DOHH2 (cell line): Measurements from ENCODE around the gene PDE4D.

Experiments
- H3F3A ChIP-seq: fragments of 200-600 bp; sonication (generic), shearing (Covaris generic); 2 replicates; pipeline ENCODE4 v1.6.0; 2016; ENCODE audit warnings: antibody characterized with exemption, mild to moderate bottlenecking; ENCODE audit not compliant: control insufficient read depth, insufficient read depth
- H3K27ac ChIP-seq: fragments of 200-600 bp; sonication (generic); 2 replicates; pipeline ENCODE4 v1.5.1; 2014; ENCODE audit warnings: low read depth, mild to moderate bottlenecking, low read length, moderate library complexity
- H3K27me3 ChIP-seq: fragments of 200-600 bp; sonication (generic); 2 replicates; pipeline ENCODE4 v1.6.1; 2014; ENCODE audit warnings: mild to moderate bottlenecking, low read length, mixed read lengths; ENCODE audit not compliant: control insufficient read depth
- H3K36me3 ChIP-seq: fragments of 200-600 bp; sonication (generic); 2 replicates; pipeline ENCODE4 v1.6.1; 2014; ENCODE audit warnings: mild to moderate bottlenecking, low read length, moderate library complexity, mixed read lengths; ENCODE audit not compliant: control insufficient read depth
- H3K4me1 ChIP-seq: fragments of 200-600 bp; sonication (generic); 2 replicates; pipeline ENCODE4 v1.6.1; 2014; ENCODE audit warnings: mild to moderate bottlenecking, low read length, mixed read lengths; ENCODE audit not compliant: control insufficient read depth
- H3K4me2 ChIP-seq: fragments of 200-600 bp; sonication (generic); 2 replicates; pipeline ENCODE4 v1.6.0; 2014; ENCODE audit warnings: mild to moderate bottlenecking, low read length, moderate library complexity
- H3K4me3 ChIP-seq: fragments of 200-600 bp; sonication (generic); 2 replicates; pipeline ENCODE4 v1.5.1; 2014; ENCODE audit warnings: mild to moderate bottlenecking, low read length, mixed read lengths
- H3K79me2 ChIP-seq: fragments of 200-600 bp; sonication (generic); 2 replicates; pipeline ENCODE4 v1.6.1; 2014; ENCODE audit warnings: mild to moderate bottlenecking, low read length, mixed read lengths; ENCODE audit not compliant: control insufficient read depth
- H3K9me2 ChIP-seq: fragments of 200-600 bp; sonication (generic); replicated peaks from 2 replicates; pipeline ENCODE4 v1.6.1; 2014; ENCODE audit warnings: mild to moderate bottlenecking, low read length, mixed read lengths; ENCODE audit not compliant: control insufficient read depth
- H3K9me3 ChIP-seq: fragments of 200-600 bp; sonication (generic); 2 replicates; pipeline ENCODE4 v1.6.1; 2014; ENCODE audit warnings: antibody characterized with exemption, low read length, mixed read lengths; ENCODE audit not compliant: control insufficient read depth, insufficient read depth
- H4K20me1 ChIP-seq: fragments of 200-600 bp; sonication (generic); 2 replicates; pipeline ENCODE4 v1.6.0; 2014; ENCODE audit warnings: low read depth, mild to moderate bottlenecking, antibody characterized with exemption, low read length, moderate library complexity; ENCODE audit not compliant: control insufficient read depth, insufficient read depth
- EZH2phosphoT487 ChIP-seq: fragments of 200-600 bp; sonication (generic); IDR thresholded peaks from 2 replicates; pipeline ENCODE4 v1.6.1; 2017; ENCODE audit warnings: borderline replicate concordance, mild to moderate bottlenecking, antibody characterized with exemption, low read length, moderate library complexity, mixed read lengths
- TF ChIP-seq, protein P1 (sequence below): fragments of 200-600 bp; sonication (generic); IDR thresholded peaks from one replicate; pipeline ENCODE4 v1.5.1; 2014; ENCODE audit warnings: antibody characterized with exemption, mild to moderate bottlenecking, low read depth, low read length; ENCODE audit not compliant: poor library complexity, severe bottlenecking

The PDE4D gene

DNA sequence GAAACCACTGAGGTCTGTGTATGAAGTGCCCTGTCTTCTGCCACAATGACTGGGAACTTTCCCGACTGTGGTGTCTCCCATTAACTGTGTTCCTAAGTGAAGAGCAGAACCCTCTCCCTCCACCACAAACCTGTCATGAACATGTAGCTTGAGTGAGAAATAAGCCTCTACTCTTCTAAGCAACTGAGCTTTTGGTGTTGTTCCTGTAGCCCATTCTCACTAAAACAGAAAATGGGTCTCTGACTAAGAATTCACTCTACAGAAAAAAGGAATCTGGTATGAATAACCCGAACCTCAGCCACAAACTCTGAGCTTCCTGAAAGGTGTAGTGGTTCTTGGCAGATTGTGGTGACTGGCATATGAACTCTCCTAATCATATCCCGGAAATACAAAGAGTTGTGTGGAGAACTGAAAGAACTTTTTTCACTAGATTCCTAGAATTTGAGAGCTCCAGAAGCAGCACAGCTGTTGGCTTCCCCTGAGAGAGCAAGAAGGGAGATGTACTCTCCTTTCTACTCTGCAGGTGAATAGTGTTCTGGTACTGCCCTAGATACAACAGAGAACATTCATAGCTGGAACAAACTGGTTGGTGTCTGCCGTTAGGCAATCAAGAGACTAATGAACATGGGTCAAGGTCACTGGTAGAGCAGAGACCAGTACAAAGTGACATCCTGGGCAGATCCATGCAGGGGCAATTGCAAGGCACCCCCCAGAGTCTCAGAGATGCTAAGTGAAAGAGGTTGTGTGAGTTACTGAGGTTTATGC lies 283.8 kb downstream of the PDE4D start:
- H3K79me2 ChIP-seq = no peaks in the 10 kb centered on the region
- H3K36me3 ChIP-seq = no peaks in the 10 kb centered on the region
- H3K4me2 ChIP-seq = no peak overlapping the region
- no peak overlapping the region for H3K4me3 ChIP-seq
- no peaks in the 10 kb centered on the region for H3K4me1 ChIP-seq
- H3K9me2 ChIP-seq = no peaks in the 10 kb centered on the region
- H3K27ac ChIP-seq = no peak overlapping the region
- no peaks in the 10 kb centered on the region for H4K20me1 ChIP-seq
- no peak for TF ChIP-seq EZH2phosphoT487
- TF ChIP-seq, protein P1, sequence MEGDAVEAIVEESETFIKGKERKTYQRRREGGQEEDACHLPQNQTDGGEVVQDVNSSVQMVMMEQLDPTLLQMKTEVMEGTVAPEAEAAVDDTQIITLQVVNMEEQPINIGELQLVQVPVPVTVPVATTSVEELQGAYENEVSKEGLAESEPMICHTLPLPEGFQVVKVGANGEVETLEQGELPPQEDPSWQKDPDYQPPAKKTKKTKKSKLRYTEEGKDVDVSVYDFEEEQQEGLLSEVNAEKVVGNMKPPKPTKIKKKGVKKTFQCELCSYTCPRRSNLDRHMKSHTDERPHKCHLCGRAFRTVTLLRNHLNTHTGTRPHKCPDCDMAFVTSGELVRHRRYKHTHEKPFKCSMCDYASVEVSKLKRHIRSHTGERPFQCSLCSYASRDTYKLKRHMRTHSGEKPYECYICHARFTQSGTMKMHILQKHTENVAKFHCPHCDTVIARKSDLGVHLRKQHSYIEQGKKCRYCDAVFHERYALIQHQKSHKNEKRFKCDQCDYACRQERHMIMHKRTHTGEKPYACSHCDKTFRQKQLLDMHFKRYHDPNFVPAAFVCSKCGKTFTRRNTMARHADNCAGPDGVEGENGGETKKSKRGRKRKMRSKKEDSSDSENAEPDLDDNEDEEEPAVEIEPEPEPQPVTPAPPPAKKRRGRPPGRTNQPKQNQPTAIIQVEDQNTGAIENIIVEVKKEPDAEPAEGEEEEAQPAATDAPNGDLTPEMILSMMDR = no peak
- H3F3A ChIP-seq = no peaks in the 10 kb centered on the region
- H3K9me3 ChIP-seq = no peaks in the 10 kb centered on the region
- H3K27me3 ChIP-seq = peaks cover 5% of the 10 kb centered on the region

DNA sequence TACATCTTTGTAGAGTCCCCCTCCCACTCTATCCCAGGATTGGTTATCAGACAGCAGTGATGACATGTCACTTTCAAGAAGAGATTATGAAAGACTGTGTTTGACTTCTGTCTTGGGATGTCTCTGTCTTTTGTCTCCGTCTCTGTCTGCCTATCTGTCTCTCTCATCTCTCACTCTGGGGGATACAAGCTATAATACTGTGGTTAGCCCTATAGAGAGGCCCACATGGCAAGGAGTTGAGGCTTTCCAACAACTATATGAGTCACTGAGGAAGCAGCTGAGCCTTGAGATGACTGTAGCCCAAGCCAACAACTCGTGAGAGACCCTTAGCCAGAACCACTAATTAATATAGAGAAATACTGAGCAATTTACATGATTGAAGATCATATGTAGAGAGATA lies 284.8 kb downstream of the PDE4D start:
- Histone ChIP-seq H3K27me3 (peaks cover 5% of the 10 kb centered on the region), H3K36me3 (no peaks in the 10 kb centered on the region), H3F3A (no peaks in the 10 kb centered on the region), H3K79me2 (no peaks in the 10 kb centered on the region), H3K27ac (no peak overlapping the region), H3K4me3 (no peak overlapping the region), H3K9me3 (no peaks in the 10 kb centered on the region), H3K4me1 (no peaks in the 10 kb centered on the region), H3K4me2 (no peak overlapping the region), H3K9me2 (no peaks in the 10 kb centered on the region), H4K20me1 (no peaks in the 10 kb centered on the region)
- no peak for TF ChIP-seq EZH2phosphoT487
- TF ChIP-seq, protein P1 = no peak

DNA sequence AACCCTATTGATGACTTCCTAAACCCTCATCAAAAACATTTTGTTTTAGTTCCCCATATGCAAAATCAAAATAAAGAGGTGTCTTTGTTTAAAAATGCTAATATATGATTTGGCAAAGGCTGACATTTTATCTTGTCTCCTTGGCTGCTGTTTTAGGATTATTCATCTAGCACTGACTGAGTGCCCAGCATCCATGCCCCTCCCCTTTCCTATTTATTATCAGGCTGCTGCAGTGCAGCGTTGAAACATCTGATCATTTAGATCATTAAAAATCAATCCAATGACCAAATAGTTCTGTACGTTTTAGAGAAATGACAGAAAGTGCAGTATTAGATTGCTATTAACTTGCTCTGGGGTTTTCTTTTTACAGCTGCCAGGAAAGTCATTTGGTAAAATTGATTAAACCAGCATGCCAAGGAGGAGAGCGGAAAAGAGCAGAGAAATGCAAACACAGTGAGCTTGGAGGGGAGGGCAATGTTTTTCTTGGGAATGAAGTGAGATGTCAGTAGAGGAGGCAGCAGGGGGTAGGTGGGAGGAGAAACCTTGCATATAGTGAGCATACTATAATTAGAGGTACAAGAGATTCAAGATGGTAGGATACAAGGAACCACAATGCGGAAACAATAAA lies 286.3 kb downstream of the PDE4D start:
- TF ChIP-seq EZH2phosphoT487 = no peak
- TF ChIP-seq, protein P1 = no peak
- Histone ChIP-seq H3K27me3 (peaks cover 5% of the 10 kb centered on the region), H3K4me3 (no peak overlapping the region), H3K4me2 (no peak overlapping the region), H3K36me3 (no peaks in the 10 kb centered on the region), H3K27ac (no peak overlapping the region), H3K9me2 (no peaks in the 10 kb centered on the region), H3F3A (no peaks in the 10 kb centered on the region), H3K4me1 (no peaks in the 10 kb centered on the region), H3K9me3 (no peaks in the 10 kb centered on the region), H3K79me2 (no peaks in the 10 kb centered on the region), H4K20me1 (no peaks in the 10 kb centered on the region)
